T-cell (primary cell): ENCODE results near the gene SRPRB. TPM values are rescaled to one million over a fixed set of nuclear protein-coding genes. Genes with fewer than 3 reads are reported as not detected.

Experiments used
- ATAC-seq, 4 experiments: fragments of 200-7000 bp in 3 of 4; fragments of 150-1000 bp in 1 of 4; cut with Tn5 transposase; replicated peaks in 1 of 4; 1 replicate in 3 of 4; 2 replicates in 1 of 4; pipeline ENCODE4 v1.10.0; 2021; ENCODE audit warnings: moderate library complexity in 3 of 4, mild to moderate bottlenecking in 2 of 4, moderate number of reproducible peaks in 1 of 4
- CTCF ChIA-PET, 2 donors: fragments of 300-600 bp; sonication (Branson Sonifier 250); formaldehyde crosslinking; loops; one replicate each; lab custom pipeline; 2022; ENCODE audit warnings: antibody characterized with exemption in 2 of 2; lab: Charles Lee
- POLR2A ChIA-PET, 2 donors: fragments of 300-600 bp; sonication (Branson Sonifier 250); formaldehyde crosslinking; loops; one replicate each; lab custom pipeline; 2022; ENCODE audit warnings: antibody characterized with exemption in 2 of 2; lab: Charles Lee
- DNase-seq, 35 experiments: peaks; one replicate each; pipeline versions ENCODE4 v3.0.0 to v3.0.0-alpha.2; 2013 to 2023
- H3K27ac ChIP-seq: one replicate; pipeline ENCODE4 v1.5.1; 2013; ENCODE audit warnings: low read length
- H3K27me3 ChIP-seq, 2 experiments: replicated peaks in 1 of 2; 1 replicate in 1 of 2; 2 replicates in 1 of 2; pipeline versions ENCODE4 v1.6.1 to v1.7.0; 2013; ENCODE audit warnings: low read length in 1 of 2, mixed read lengths in 1 of 2; ENCODE audit not compliant: control insufficient read depth in 2 of 2, insufficient read depth in 2 of 2; ENCODE audit errors: extremely low read depth in 1 of 2
- H3K36me3 ChIP-seq, 2 donors: 1 replicate in 1 of 2; 2 replicates in 1 of 2; pipeline versions ENCODE4 v1.6.1 to v1.7.0; 2013; ENCODE audit warnings: low read length in 1 of 2; ENCODE audit not compliant: control insufficient read depth in 2 of 2, insufficient read depth in 1 of 2; ENCODE audit errors: extremely low read depth in 1 of 2
- H3K4me1 ChIP-seq, 2 experiments: 1 replicate in 1 of 2; 2 replicates in 1 of 2; pipeline versions ENCODE4 v1.6.1 to v1.7.0; 2013; ENCODE audit warnings: low read length in 2 of 2, mixed read lengths in 1 of 2; ENCODE audit not compliant: insufficient read depth in 2 of 2, control insufficient read depth in 1 of 2; ENCODE audit errors: extremely low read depth in 1 of 2
- H3K4me3 ChIP-seq, 2 donors: 1 replicate in 1 of 2; 2 replicates in 1 of 2; pipeline versions ENCODE4 v1.5.1 to v1.7.0; 2013; ENCODE audit warnings: mild to moderate bottlenecking in 2 of 2, low read length in 1 of 2, moderate library complexity in 1 of 2; ENCODE audit not compliant: control insufficient read depth in 1 of 2; ENCODE audit errors: extremely low read depth in 1 of 2
- H3K9me3 ChIP-seq: 2 replicates; pipeline ENCODE4 v1.7.0; 2013
- H3K27ac Mint-ChIP-seq, 2 donors: one replicate each; pipeline ENCODE4 v1.8.0; 2020 to 2021; ENCODE audit warnings: mild to moderate bottlenecking in 2 of 2, mixed read lengths in 2 of 2
- H3K27me3 Mint-ChIP-seq, 2 donors: one replicate each; pipeline ENCODE4 v1.8.0; 2021 to 2022; ENCODE audit warnings: mixed read lengths in 2 of 2
- H3K36me3 Mint-ChIP-seq: one replicate; pipeline ENCODE4 v1.8.0; 2021; ENCODE audit warnings: mixed read lengths
- H3K4me1 Mint-ChIP-seq, 3 donors: one replicate each; pipeline ENCODE4 v1.8.0; 2020 to 2022; ENCODE audit warnings: mixed read lengths in 3 of 3, mild to moderate bottlenecking in 1 of 3
- H3K4me3 Mint-ChIP-seq, 3 donors: one replicate each; pipeline ENCODE4 v1.8.0; 2020 to 2022; ENCODE audit warnings: mild to moderate bottlenecking in 3 of 3, mixed read lengths in 3 of 3, moderate library complexity in 3 of 3
- H3K9me3 Mint-ChIP-seq, 3 donors: one replicate each; pipeline ENCODE4 v1.8.0; 2020 to 2022; ENCODE audit warnings: mixed read lengths in 3 of 3
- WGBS: methylation state at CpG from one replicate; pipeline ENCODE4 v1.1.5; 2013; ENCODE audit warnings: missing lambda C conversion rate; ENCODE audit not compliant: insufficient coverage; 5-methylcytosine and 5-hydroxymethylcytosine counted together
- total RNA-seq, 35 experiments: library from RNA in 6 of 35; stranded (reverse) in 6 of 35; fragments of 120-200 nt in 1 of 35; gene quantifications; one replicate each; pipeline versions ENCODE4 v1.2.1 to v1.2.4 and lab custom pipeline; 2013 to 2026

Gene SRPRB
- total RNA-seq, 5 donors from 2014 or later (not counting 1 experiment from before 2014, with no cell fraction given) = 26.9 to 50.3 (median 45.6) TPM

- 40% methylated on average over 1 of the region's 2 CpGs for WGBS
- DNase-seq = no peak
These were observed 17.6 kb upstream of the SRPRB start for GRCh38 chr3:133788024-133788423.

DNA sequence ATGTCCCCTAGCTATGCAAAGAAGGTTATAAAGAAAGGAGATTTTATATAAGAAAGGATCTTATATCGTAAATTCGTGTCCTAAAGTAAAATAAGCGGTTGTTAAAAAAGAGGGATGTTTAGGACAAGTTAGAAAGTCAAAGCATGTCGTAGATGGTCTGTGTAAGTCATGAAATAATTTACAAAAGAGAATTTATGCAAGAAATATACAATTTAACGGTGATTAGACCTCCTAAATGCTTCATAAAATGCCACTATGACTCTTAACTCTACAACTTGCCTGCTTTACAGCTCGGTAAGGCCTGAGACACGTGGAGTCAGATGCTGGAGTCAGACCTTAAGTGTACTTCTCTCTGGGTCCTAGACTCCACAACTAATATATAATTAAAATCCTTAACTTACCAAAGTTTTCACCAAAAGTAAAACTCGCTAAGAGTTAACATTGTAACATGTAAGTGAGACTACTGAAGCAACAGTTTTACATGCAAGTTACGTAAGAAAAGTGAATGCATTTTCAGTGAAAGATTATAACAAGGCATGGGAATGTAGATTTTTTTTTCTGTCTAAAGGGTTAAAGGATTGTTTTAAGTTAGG is 13.3 kb upstream of the SRPRB start:
- CTCF ChIA-PET = interaction anchor here in 1 of 2 donors (0.6 kb wide), 1 partner anchor 186 kb away, joined by 4 read pairs; no protein-coding TSS in a partner anchor

More at GRCh38 chr3:133788024-133788423, 17.6 kb upstream of the SRPRB start:
- ChIA-PET CTCF (no interaction called here), POLR2A (no interaction called here)
- Histone ChIP-seq H3K9me3 (peaks cover 3% of the 10 kb centered on the region), H3K4me3 (no peak overlapping the region), H3K27ac (no peak overlapping the region), H3K4me1 (no peaks in the 10 kb centered on the region), H3K36me3 (no peaks in the 10 kb centered on the region), H3K27me3 (no peaks in the 10 kb centered on the region)
- no peak overlapping the region for H3K27ac Mint-ChIP-seq
- H3K4me3 Mint-ChIP-seq = no peak overlapping the region
- peaks cover 6% of the 10 kb centered on the region for H3K36me3 Mint-ChIP-seq
- peaks cover 8 to 19% of the 10 kb centered on the region in 2 donors for H3K27me3 Mint-ChIP-seq
- peaks cover 6 to 12% (median 8%) of the 10 kb centered on the region in 3 donors for H3K9me3 Mint-ChIP-seq
- no peaks in the 10 kb centered on the region for H3K4me1 Mint-ChIP-seq
- no peak for ATAC-seq

DNA sequence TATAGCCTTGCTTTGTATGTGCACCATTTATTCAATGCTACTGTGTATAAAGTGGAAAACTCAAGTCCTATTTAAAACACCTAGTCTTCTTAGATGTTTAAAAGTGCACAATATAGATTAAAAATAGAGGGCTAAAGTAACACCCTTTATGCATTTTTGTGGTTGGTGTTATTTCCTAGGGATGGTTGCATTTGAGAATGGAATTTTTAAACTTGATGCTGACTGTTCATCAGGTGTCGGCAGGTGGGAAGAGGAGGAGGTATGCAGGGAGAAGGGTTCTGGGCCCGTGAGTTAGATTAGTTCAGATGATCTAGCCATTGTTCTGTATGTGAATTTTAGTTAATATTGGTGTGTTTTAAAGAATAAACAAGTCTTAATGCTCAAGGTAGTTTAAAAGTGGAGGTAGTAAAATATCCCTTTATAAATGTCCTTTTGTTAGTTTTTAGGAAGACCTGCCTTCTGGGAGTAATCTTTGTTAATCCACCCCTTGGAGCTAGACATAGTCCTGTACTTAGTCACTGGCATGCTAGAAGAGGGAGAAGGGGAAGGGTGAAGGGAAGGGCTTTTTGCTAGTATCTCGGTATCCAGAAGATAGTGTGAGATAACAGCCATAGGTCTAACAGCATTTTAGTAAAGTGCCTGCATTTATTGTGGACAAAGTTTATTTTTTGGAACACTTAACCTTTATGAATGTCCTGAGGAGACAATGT is 8.1 kb upstream of the SRPRB start:
- DNase-seq (no peak), ATAC-seq (no peak)
- Mint-ChIP-seq H3K9me3 (peaks cover 4 to 6% (median 6%) of the 10 kb centered on the region in 3 donors), H3K27ac (no peak overlapping the region), H3K4me1 (no peaks in the 10 kb centered on the region), H3K27me3 (peaks cover 24 to 32% of the 10 kb centered on the region in 2 donors), H3K36me3 (peaks cover 5% of the 10 kb centered on the region), H3K4me3 (no peak overlapping the region)
- 67% methylated on average over 3 of the region's 3 CpGs for WGBS
- Histone ChIP-seq H3K9me3 (no peaks in the 10 kb centered on the region), H3K27me3 (peaks cover 0 to 2% of the 10 kb centered on the region in 2 experiments), H3K27ac (no peak overlapping the region), H3K4me3 (no peak overlapping the region), H3K36me3 (no peaks in the 10 kb centered on the region), H3K4me1 (no peaks in the 10 kb centered on the region)
- ChIA-PET CTCF (no interaction called here), POLR2A (no interaction called here)

More for the DNA sequence above, 13.3 kb upstream of the SRPRB start:
- Histone ChIP-seq H3K27me3 (peaks cover 0 to 2% of the 10 kb centered on the region in 2 experiments), H3K4me3 (no peak overlapping the region), H3K27ac (no peak overlapping the region), H3K9me3 (peaks cover 3% of the 10 kb centered on the region), H3K4me1 (no peaks in the 10 kb centered on the region), H3K36me3 (no peaks in the 10 kb centered on the region)
- Mint-ChIP-seq H3K36me3 (peaks cover 6% of the 10 kb centered on the region), H3K4me1 (no peaks in the 10 kb centered on the region), H3K27ac (no peak overlapping the region), H3K27me3 (peaks cover 20 to 23% of the 10 kb centered on the region in 2 donors), H3K4me3 (no peak overlapping the region), H3K9me3 (peaks cover 6 to 13% (median 10%) of the 10 kb centered on the region in 3 donors)
- ATAC-seq = no peak
- 100% methylated on average over 1 of the region's 9 CpGs for WGBS
- no peak for DNase-seq
- POLR2A ChIA-PET = no interaction called here

GRCh38 chr3:133799794-133800585 is 5.6 kb upstream of the SRPRB start:
- no peaks in the 10 kb centered on the region for H3K9me3 ChIP-seq
- 58% methylated on average over 5 of the region's 7 CpGs for WGBS
- peaks cover under 1 to 2% (median under 1%) of the 10 kb centered on the region in 3 donors for H3K4me1 Mint-ChIP-seq
- ChIA-PET CTCF (no interaction called here), POLR2A (interaction anchor here in 1 of 2 donors (0.6 kb wide), 1 partner anchor 20 kb away, joined by 3 read pairs; no protein-coding TSS in a partner anchor)
- no peak for ATAC-seq
- H3K4me3 ChIP-seq = no peak overlapping the region
- no peaks in the 10 kb centered on the region for H3K36me3 ChIP-seq
- H3K9me3 Mint-ChIP-seq = no peaks in the 10 kb centered on the region
- no peak for DNase-seq
- H3K27me3 ChIP-seq = peaks cover 0 to 2% of the 10 kb centered on the region in 2 experiments
- peaks cover 21 to 28% of the 10 kb centered on the region in 2 donors for H3K27me3 Mint-ChIP-seq
- peaks cover 0 to 2% of the 10 kb centered on the region in 2 experiments for H3K4me1 ChIP-seq
- no peak overlapping the region for H3K27ac Mint-ChIP-seq
- H3K36me3 Mint-ChIP-seq = no peaks in the 10 kb centered on the region
- H3K27ac ChIP-seq = no peak overlapping the region
- H3K4me3 Mint-ChIP-seq = no peak overlapping the region

GRCh38 chr3:133803469-133803868 is 2.1 kb upstream of the SRPRB start:
- H3K9me3 ChIP-seq = no peaks in the 10 kb centered on the region
- Mint-ChIP-seq H3K9me3 (no peaks in the 10 kb centered on the region), H3K27me3 (peaks cover 5 to 6% of the 10 kb centered on the region in 2 donors), H3K4me3 (no peak overlapping the region), H3K4me1 (peaks cover 22 to 32% (median 28%) of the 10 kb centered on the region in 3 donors), H3K36me3 (peaks cover 11% of the 10 kb centered on the region), H3K27ac (no peak overlapping the region)
- no peaks in the 10 kb centered on the region for H3K27me3 ChIP-seq
- DNase-seq (no peak), ATAC-seq (no peak)
- H3K4me1 ChIP-seq = peaks cover 3 to 14% of the 10 kb centered on the region in 2 experiments
- H3K36me3 ChIP-seq = peaks cover 0 to 10% of the 10 kb centered on the region in 2 donors
- no peak overlapping the region for H3K4me3 ChIP-seq
- ChIA-PET POLR2A (interaction anchor here in 1 of 2 donors (0.6 kb wide), 1 partner anchor 315 kb away, joined by 3 read pairs; no protein-coding TSS in a partner anchor), CTCF (interaction anchor here (0.7 to 1.5 kb wide), 2 partner anchors 15 to 243 kb away, joined by 5 read pairs; no protein-coding TSS in a partner anchor)
- H3K27ac ChIP-seq = no peak overlapping the region
- WGBS = 100% methylated on average over 2 of the region's 5 CpGs
